GM21528 (cell line): Measurements from ENCODE around the gene PEF1.

Experiments
- ATAC-seq: cut with Tn5 transposase; IDR thresholded peaks from one replicate; pipeline ENCODE4 v1.9.1; 2021; ENCODE audit warnings: mild to moderate bottlenecking, moderate library complexity; ENCODE audit not compliant: unreplicated experiment, low FRiP score

The PEF1 gene, protein sequence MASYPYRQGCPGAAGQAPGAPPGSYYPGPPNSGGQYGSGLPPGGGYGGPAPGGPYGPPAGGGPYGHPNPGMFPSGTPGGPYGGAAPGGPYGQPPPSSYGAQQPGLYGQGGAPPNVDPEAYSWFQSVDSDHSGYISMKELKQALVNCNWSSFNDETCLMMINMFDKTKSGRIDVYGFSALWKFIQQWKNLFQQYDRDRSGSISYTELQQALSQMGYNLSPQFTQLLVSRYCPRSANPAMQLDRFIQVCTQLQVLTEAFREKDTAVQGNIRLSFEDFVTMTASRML

DNA sequence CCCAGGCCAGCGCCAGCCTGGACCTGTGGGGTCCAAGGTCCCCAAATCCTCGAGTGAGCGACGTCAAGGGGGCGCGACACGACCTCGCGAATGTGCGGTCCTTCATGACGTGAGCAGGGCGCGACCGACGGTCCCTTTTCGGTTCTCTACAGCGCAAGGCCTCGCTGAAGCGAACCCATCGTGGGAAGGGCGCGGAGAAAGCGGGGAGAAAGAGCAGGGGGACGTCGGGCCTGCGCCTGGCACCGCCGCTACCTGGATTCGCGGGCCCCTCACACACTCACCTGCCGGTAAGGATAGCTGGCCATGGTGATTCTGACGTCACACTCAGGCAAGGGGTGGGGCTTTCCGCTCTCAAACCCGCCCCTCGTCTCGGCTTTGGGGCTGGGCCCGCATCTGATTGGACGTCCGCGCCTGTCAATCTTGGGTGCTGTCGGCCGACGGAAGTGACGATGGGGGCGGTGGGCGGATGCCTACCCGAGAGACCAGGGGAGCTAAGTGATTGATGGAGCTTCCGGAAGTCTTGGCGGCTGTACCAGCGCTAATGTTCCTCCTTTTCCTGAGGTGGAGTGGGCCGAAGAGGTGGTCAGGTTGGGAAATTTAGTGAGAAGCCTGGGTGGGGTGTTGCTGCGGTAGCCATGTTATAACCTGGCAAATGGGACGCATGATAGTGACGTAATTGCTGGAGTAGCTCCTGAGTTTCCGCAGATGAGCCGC, at the start of gene PEF1:
Gene PEF1 (minus strand): TSS at position 317 of the 714 bp plus-strand sequence. CDS start 12 bp downstream, at position 305.
- peak; percentile 91 for ATAC-seq

DNA sequence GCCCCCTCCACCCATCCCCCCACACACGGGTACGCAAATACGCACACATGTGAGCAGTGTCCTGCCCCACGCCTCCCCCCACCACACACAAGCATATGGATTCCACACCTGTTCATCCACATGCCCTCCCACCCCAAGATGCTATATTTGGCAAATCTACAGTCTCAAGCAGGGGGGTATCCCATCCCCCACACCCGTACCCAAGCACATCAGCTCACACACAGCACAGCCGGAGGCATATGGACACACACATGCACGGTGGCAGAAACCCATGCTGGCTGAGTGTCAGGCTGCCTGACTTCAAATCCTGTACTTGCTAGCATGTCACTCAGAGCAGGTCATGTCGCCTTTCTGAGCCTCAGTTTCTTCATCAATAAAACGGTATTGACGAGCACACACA, 48.6 kb upstream of the PEF1 start:
- no peak for ATAC-seq

DNA sequence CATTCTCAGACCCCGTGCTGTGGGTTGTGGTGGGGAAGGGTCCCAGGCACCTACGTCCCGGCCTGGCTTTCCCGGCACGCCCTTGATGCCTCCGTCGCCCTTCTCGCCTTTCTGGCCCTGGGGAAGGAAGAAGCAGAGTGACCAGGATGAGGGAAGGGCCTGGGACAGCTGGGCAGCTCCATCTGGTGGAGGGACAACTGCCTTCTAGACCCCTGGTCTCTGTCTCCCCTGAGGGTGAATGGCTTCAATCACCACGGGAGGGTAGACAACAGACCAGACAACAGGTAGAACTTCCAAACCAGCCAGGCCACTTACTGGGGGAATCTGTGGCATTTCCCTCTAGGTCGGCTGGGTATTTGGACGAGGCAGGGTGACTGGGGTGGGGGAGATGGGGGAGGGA, 47.3 kb upstream of the PEF1 start:
- ATAC-seq: no peak

DNA sequence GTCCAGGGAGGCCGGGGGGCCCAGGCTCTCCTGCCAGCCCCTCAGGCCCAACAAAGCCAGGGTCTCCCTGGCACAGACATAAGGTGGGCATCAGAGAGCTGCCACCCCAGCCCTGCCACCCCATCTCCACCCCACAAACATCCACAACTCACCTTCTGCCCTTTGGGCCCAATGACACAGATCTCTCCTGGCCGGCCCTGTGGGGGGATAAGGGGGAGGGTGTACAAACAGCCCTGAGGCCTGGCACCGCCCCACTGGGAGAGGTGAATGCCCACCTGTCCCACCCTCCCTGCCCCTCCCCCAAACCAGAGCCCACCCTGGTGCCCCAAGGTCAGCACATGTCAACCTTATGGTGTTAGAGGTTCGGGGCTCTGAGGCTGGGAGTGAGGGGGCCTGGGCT, 46.8 kb upstream of the PEF1 start:
- no peak for ATAC-seq

DNA sequence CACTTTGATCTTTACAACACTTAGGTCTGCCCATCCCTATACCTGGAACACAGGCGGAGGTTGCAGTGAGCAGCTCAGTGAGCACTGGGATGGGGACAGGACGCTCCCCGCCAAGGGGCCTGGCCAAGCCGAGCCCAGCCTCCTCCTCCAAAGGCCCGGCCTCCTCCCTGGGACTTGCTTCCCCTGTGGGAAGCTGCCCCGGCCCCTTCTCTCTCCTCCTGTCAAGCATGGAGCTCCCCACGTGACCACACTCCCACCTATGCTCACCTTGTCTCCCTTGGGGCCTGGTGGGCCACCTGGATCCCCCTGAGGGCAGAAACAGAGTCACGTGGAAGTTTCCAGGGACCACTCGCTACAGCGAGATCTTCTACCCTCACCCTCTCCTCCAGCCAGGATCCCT, 46.2 kb upstream of the PEF1 start:
- no peak for ATAC-seq

DNA sequence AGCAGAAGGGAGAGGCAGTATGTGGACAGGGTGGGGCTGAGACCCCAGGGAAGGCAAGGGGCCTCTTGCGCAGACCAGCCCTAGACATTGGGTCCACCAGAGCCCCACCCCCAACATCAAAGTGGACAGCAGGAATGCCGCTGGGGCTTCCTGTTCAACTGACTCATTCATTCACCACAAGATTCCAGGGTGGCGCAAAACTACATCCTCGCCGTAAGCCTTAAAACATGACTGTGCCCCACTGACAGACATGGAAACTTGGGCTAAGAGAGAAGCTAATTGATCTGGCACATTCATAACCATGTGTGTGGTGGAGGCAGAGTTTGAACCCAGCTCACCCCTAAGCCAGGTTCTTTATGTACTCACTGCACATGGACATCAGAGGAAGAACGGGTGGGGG, 45.2 kb upstream of the PEF1 start:
- no peak for ATAC-seq

DNA sequence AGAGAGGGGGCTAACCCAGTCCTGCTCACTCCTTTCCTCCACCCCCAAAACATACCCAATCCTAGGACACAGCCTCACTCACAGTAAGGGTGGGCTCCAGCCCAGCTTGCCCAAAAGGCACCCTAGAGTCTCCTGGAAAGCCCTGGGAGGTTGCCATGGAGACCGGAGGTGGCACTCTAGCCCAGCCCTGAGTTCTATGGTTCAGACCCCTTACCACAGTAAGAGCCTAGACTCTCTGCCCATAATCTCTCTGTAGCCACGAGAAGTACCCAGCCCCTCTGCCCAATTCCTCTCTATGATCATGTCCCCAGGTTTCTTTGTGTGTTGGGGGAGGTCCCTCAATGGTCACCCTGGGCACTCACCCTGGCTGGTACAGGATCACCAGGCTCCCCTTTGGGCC, 44.7 kb upstream of the PEF1 start:
- ATAC-seq: no peak

DNA sequence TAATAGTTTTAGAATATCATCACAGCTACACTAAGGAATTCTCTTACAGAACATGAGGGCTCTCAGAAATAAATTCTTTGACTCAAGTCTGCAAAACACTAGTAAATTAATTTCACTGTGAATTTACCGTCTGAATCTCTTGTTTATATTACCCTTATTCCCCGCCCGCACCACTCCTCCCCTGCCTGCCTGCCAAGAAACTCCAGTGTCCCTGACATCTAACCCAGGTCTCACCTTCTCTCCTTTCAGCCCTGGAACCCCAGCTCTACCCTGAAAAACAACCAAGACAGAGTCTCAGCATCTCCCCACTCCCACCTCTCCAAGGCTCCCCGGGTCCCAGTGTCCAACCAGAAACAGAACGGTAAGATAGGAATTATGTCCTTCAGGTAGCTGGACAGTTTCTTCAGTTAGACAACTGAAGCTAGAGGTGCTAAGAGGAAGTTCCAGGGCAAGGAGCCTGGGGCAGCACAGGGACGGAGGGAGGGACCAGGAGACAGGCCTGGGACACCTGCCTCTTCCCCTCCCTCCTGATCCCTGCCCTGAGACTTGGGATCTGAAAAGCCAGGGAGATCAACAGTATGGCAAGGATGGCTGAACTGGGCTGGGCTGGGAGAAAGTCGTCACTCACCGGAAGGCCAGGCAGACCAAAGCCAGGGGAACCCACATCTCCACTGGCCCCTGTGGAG, 43.7 kb upstream of the PEF1 start:
- ATAC-seq: no peak

DNA sequence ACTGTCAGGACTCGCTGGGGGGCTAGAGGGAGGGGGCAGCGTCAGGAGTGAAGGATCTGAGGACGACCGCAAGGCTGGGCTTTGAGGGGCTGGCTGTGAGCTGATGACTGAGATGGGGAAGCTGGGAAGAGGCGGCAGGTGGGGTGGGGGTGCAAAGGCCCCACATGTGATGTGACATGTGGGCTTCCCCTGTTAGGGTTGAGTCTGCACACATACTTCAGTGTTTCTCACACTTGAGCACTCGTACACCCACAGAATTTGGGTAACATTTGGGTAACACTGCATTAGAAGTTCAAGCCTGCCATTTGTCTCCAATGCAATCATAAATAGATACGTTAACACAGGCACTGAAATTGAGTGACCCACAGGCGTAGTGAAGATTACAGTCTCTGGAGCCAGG, 42.9 kb upstream of the PEF1 start:
- no peak for ATAC-seq

DNA sequence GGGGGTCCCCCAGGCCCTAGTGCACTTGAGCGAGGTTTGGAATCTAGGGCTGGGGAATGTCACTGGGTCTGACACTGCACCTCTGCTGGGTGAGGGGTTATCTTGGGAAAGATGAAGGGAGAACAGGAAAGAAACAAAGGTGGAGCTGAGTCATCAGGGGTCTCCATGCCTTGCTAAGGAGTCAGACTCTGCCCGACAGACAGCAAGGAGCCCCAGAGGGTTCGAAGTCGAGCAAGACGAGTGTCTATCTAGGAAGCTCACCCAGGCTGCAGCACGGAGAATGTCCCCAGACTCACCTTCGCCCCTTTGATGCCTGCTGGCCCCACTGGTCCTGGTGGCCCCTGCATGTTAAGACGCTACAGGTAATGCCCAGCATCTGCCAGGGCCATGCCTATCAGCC, 41.1 kb upstream of the PEF1 start:
- ATAC-seq: no peak

DNA sequence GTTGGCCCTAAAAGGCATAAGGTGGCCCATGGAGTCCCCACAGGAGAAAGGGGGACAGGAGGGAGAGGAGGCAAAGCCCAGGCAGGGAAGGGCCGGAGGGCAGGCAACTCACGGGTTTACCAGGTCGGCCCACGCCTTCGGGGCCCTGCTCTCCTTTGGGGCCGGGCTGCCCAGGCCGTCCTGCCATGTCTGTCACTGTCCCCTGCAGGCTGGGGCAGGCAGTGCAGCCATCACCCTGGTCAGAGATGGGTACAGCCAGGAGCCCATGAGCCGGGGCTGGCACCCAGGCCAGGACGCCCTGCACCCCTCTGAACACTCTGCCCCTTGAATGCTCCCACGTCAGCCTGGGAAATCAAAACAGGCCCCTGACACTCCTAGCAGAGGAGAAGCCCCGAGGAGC, 39.3 kb upstream of the PEF1 start:
- no peak for ATAC-seq

DNA sequence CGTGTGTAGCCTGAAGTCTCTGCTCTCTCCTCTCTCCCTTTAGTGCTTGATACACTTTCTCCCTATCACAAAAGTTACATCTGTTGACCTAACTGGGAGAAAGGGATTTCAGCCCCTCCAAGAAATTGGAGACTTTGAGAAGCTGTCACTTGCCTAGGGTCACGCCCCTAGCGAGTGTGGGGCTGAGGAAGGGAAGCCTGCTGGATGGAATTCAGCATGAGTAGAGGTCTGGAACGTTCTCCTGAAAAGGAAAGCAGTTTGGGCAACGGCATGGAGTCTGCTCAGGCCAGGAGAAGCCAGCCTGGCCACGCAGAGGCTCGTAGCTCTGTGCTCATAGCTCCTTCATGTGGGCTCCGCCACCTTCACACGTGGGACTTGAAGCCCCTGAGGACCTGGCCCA, 36.7 kb upstream of the PEF1 start:
- no peak for ATAC-seq

DNA sequence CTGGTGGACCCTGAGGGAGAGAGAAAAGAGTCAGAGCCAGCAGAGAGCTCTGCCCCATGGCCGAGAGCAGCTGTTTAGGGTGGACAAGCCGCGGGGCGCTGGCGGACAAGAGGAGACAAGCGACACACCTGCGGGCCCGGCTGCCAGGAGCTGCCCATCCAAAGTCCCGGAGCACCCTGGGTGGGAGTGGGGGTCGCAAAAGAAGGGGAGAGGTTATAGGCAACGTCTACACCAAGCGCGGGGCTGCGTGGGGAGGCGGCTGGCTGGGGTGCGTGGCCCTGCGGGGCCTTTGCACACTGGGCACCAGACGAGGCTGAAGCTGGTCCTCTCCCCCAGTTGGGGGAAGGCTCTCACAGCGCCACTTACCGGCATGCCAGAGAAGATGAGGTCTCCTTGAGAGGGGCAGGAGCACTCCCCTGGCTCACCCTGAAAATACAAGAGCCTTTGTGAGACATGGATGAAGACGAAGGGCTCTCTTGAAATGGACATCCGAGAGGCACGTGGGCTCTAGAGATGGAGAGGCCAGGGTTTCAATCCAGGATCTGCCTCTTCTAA, 35.1 kb upstream of the PEF1 start:
- ATAC-seq: no peak

DNA sequence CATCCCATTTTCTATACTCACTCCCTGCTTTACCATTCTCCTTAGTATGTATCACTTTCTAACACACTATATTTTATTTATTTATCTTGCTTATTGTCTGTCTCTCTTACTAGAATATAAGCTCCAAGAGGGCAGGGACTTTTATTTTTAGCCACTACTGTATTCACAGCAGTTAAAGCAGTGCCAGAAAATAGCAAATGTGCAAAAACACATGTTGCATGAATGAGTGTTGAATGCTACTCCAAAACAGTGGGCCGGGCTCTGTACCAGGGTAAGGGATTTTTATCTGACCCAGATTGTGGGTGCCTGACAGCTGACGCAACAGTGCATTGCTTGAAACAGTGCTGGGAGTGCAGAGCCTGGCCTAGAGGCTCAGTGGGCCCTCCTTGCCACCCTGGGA, 34.4 kb upstream of the PEF1 start:
- ATAC-seq: no peak

DNA sequence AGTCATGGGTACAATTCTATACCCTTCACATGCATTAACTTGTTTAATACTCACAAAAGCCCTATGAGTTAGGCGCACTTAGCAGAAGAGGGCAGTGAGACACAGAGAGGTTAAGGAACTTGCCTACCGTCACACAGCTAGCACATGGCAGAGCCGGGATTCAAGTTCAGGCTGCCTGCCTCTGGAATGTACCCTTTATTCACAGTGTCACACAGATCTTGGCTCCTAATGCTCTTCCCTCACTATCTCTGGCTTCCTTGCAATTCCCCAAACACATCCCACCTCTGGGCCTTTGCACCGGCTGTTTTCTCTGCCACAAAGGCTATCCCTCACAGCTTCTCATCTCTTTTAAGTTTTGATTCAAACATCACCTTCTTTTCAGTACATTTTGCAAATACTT, 34.0 kb upstream of the PEF1 start:
- no peak for ATAC-seq

DNA sequence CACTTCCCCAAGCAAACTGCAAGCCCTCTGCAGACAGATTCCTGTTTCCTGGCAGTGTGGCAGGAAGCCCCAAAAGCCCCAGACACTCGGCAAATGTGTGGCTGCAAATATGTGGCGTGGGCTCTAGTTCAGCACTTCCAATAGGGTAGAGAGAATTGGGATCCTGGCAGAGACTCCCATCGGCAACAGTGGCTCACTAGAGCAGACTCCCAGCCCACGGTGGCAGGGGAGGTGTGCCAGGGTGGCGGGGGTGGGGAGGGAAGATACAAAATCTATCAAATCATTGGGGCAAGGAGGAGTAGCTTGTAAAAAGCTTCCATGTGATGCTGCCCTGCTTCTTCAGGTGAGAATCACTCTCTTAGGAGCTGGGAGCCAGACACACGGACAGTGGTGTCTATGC, 33.3 kb upstream of the PEF1 start:
- no peak for ATAC-seq

DNA sequence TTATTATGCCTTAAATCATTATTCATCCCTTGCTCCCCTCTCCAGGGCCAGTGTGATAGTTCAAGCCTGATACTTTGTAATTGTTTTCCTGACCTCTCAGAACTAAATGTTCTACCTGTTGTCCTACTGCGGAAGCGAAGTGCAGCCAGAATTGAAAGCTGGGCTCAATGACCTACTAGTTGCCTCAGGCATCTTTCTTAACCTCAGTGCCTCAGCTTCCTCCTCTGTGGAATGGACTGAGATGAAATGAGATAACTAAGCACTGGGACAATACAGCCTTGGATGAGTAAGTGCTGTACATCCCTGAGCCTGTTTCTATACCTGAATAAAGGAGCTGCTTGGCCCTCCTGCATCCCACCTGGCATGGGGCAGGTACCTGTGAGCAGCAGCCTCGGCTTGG, 32.7 kb upstream of the PEF1 start:
- no peak for ATAC-seq

DNA sequence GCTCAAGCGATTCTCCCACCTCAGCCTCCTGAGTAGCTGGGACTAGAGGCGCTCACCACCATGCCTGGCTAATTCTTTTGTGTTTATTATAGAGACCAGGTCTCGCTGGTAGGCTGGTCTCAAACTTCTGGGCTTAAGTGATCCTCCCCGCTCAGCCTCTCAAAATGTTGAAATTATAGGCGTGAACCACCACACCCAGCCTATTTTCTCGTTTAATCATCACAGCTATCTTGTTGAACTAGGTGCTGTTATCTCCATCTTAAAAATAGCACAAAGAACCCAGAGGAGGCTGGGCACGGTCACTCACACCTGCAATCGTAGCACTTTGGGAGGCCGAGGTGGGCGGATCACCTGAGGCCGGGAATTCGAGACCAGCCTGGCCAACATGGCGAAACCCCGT, 31.1 kb upstream of the PEF1 start:
- ATAC-seq: no peak

DNA sequence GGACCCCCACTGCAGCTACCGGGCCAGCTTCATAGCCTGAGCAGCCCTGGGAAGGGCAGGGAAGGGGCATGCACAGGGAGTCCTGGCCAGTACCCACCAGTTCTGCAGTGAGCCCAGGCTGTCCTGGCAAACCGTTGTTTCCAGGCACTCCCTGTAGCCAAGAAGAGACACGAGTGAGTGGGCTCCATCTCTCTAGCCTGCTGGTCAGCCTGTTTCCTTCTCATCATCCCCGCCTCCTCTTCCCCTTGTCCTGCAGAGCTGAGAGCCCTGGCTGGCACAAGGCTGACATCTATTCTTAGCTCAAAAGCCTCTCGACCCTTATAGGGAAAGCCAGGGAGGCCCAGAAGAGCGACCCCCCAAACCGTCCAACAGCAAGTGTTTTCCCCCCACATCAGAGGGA, 30.5 kb upstream of the PEF1 start:
- no peak for ATAC-seq

DNA sequence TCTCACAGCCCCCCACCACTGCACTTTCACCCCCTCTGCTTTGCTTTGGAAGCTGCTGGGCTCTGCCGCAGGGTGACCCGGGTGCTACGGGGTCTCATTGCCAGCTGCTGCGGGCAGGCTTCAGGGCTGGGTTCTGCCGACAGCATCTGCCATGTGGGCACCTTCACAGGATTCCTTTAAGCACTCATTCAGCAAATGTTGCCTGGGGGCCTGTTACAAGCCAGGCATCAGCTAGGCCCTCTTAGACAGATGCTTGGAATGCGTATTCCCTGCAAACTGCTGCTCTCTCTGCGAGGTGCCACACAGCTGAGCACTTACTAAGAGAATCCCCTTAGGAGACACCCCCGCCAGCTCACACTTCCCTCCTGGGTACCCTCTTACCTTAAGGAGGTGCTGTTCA, 29.9 kb upstream of the PEF1 start:
- ATAC-seq: no peak

DNA sequence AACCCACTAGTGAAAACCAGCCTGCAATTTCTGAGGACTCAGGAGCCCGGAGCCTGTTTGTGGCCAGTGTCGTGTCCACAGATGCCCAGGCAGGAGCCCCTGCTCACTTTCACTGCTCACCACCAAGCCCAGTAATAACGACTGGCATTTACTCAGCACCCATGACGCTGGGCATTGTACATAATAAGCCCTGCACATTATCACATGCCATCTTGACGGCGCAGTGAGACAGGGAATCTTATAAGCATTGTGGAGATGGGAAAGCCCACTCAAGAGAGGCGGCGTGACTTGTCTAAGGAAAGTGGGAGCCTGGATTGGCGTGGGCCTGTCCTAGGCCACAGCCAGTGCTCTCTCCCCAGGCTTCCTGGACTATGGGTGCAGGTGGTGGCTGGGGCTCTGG, 28.8 kb upstream of the PEF1 start:
- no peak for ATAC-seq

DNA sequence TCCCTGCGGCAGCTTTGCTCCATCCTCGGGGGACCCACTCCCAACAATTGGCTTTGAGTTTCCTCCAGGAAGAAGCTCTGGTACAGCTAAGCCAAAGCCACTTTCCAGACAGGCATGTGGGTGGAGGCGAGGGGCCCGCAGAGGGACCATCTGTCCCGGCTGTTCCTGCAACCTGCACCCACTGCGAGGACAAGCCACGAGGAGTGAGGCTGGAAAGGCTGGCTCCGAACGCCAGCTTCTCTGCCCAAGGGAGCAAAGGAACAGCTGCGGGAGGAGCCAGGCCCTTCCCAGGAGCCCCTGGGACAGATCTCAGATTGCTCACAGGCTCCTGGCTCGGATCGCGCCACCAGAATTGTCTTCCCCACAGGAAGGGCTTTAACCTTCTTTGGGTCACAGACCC, 28.3 kb upstream of the PEF1 start:
- ATAC-seq: no peak
